Lower leg skin (tissue), 4 donors: ENCODE measurements around the gene IFT57. TPM values are rescaled to one million over a fixed set of nuclear protein-coding genes. Genes with fewer than 3 reads are reported as not detected.

Experiments
- DNase-seq, 2 donors: peaks; one replicate each; pipeline ENCODE4 v3.0.0-alpha.2; 2019; ENCODE audit warnings: low spot score in 2 of 2
- H3K4me3 ChIP-seq: fragments of 200-600 bp; sonication (generic); 2 replicates; pipeline ENCODE4 v1.5.1; 2017; ENCODE audit warnings: mild to moderate bottlenecking, low read depth; ENCODE audit not compliant: poor library complexity, severe bottlenecking
- POLR2A ChIP-seq, 2 donors: fragments of 450-650 bp; IDR thresholded peaks; one replicate each; pipeline ENCODE4 v1.6.1; 2016 to 2017; ENCODE audit warnings: antibody characterized with exemption in 2 of 2, mild to moderate bottlenecking in 1 of 2, moderate library complexity in 1 of 2
- WGBS, 2 donors: methylation state at CpG; one replicate each; pipeline ENCODE4 v1.1.5; 2018; 5-methylcytosine and 5-hydroxymethylcytosine counted together
- intact Hi-C: fragments of 100-400 bp; cut with DNase I; formaldehyde crosslinking; loops from one replicate; pipeline ENCODE4 v1.15.0; 2023; ENCODE audit warnings: low total_unique reads
- total RNA-seq, 4 donors: library from RNA; depleted of rRNA; stranded (reverse); fragments of >200 nt; gene quantifications; one replicate each; pipeline ENCODE4 v1.1.0, GENCODE V29; 2016
- TF ChIP-seq, protein P1 (sequence below), 3 donors: fragments of 450-650 bp; IDR thresholded peaks; one replicate each; pipeline ENCODE4 v1.5.1; 2016; ENCODE audit warnings: antibody characterized with exemption in 3 of 3, mild to moderate bottlenecking in 3 of 3, moderate library complexity in 2 of 3

The IFT57 gene
- total RNA-seq, 4 donors from 2014 or later: 22.4 to 35.8 (median 28.1) TPM

DNA sequence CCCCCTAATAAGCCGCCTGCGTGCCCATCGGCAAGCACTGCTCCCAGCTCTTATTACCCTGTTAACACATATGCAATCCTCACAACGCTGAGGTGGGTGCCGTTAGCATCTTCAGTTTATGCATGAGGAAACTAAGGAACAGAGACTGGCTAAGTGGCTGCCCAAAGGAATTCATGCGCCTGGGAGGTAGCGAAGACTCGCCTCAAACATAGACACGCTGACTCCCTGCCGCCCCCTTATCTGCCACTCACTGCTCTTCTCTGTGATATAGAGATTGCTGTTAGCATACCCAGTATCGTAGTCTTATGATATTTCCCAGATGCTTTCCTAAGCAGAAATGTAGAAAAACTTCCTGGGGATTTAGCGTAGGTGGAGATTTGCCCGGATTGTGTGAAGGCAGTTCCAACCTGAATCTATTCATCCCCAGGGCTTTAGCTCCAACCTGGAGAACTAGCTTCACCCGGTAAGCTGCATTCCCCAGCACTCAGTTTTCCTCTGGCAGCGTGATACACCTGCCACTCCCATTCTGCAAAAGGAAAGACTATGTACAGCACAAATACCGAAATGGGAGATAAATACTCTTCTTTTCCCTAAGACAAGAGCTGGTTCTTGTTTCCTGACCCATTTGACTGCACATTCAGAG, 107.7 kb downstream of the IFT57 start:
- TF ChIP-seq, protein P1, sequence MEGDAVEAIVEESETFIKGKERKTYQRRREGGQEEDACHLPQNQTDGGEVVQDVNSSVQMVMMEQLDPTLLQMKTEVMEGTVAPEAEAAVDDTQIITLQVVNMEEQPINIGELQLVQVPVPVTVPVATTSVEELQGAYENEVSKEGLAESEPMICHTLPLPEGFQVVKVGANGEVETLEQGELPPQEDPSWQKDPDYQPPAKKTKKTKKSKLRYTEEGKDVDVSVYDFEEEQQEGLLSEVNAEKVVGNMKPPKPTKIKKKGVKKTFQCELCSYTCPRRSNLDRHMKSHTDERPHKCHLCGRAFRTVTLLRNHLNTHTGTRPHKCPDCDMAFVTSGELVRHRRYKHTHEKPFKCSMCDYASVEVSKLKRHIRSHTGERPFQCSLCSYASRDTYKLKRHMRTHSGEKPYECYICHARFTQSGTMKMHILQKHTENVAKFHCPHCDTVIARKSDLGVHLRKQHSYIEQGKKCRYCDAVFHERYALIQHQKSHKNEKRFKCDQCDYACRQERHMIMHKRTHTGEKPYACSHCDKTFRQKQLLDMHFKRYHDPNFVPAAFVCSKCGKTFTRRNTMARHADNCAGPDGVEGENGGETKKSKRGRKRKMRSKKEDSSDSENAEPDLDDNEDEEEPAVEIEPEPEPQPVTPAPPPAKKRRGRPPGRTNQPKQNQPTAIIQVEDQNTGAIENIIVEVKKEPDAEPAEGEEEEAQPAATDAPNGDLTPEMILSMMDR (IDR thresholded peaks at IDR 0.05): no peak
- TF ChIP-seq POLR2A (IDR thresholded peaks at IDR 0.05): no peak
- no peak for DNase-seq
- WGBS, 2 donors: 61 to 78% methylated on average over 16 of the region's 16 CpGs
- no peak overlapping the region for H3K4me3 ChIP-seq
- intact Hi-C loops: no loop called here

DNA sequence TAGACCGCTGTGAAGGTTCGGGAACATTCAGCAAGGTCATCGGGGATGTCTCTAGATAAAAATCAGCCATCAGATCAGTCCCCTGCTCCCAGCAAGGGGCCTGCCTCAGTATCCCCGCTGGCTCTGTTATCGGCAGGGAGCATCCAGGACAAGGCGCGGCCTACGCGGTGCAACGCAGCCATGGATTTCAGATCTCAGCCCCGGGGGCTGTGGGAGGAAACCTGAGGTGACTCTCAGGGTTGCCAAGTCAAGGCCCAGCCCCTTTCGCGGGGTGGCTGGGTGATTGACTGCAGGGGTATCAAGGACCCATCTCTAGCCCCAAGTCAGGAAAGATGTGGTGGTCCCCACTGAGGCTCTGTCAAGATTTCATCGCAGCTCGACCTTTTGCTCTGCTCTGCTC, 108.2 kb downstream of the IFT57 start:
- WGBS, 2 donors: 93 to 94% methylated on average over 15 of the region's 15 CpGs
- H3K4me3 ChIP-seq: no peak overlapping the region
- TF ChIP-seq, protein P1 (IDR thresholded peaks at IDR 0.05): no peak
- TF ChIP-seq POLR2A (IDR thresholded peaks at IDR 0.05): no peak
- intact Hi-C loops: no loop called here
- no peak for DNase-seq

DNA sequence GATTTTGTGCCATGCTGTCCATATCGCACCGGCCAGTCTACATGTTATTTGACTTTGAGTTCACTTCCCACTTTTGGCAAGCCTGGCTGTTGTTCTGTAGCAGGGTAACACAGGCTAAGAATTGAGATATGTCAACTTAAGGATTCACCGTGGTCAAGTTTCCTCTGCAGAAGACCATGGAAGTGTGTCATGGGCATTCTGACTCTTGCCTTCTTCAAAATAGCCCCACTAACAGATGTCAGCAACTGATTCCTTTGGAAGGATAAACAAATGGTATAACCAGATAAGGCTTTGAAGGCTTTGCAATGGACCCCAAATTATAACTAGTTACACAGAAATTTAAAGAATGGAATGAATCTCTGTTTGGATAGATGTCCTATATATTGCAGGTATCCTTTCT, 111.3 kb downstream of the IFT57 start:
- intact Hi-C loops: no loop called here
- H3K4me3 ChIP-seq: no peak overlapping the region
- no peak for TF ChIP-seq POLR2A (IDR thresholded peaks at IDR 0.05)
- TF ChIP-seq, protein P1 (IDR thresholded peaks at IDR 0.05): no peak
- no peak for DNase-seq
- 93 to 95% methylated on average over 3 of the region's 3 CpGs for WGBS, 2 donors

Other genes with a start within 250 kb of the IFT57 start
- gene CD47, start 131.4 kb downstream of the IFT57 start, total RNA-seq: 10 to 100 TPM; 42.7 to 58.2 (median 49.5) TPM
- gene HHLA2, start 74.1 kb upstream of the IFT57 start, total RNA-seq: not detected